Motor neuron (in vitro differentiated cells): ENCODE results near the gene DPY19L1. TPM values are rescaled to one million over a fixed set of nuclear protein-coding genes. Genes with fewer than 3 reads are reported as not detected.
"Not testable (repeated sequence)": the region's sequence is repeated elsewhere in the genome, so short reads cannot be mapped to it uniquely, and the experiment has no call there.

Source experiments
- ATAC-seq, 8 experiments: fragments of 200-7000 bp; cut with Tn5 transposase; replicated peaks in 6 of 8; 2 replicates each; pipeline ENCODE4 v1.8.0; 2021; ENCODE audit warnings: mild to moderate bottlenecking in 8 of 8, moderate library complexity in 8 of 8
- H3K27ac ChIP-seq, 2 donors: fragments of 250-450 bp; sonication (Bioruptor Pico); 2 replicates each; pipeline ENCODE4 v1.9.0; 2021; ENCODE audit warnings: antibody characterized with exemption in 2 of 2, mild to moderate bottlenecking in 2 of 2, moderate library complexity in 1 of 2
- H3K4me1 ChIP-seq, 2 donors: fragments of 250-450 bp; sonication (Bioruptor Pico); replicated peaks in 1 of 2; 2 replicates each; pipeline ENCODE4 v1.6.1; 2021; ENCODE audit warnings: antibody characterized with exemption in 2 of 2, mild to moderate bottlenecking in 2 of 2, moderate library complexity in 1 of 2
- H3K4me3 ChIP-seq, 5 donors: fragments of 250-450 bp; sonication (Bioruptor Pico); 2 replicates each; pipeline ENCODE4 v1.9.0; 2021; ENCODE audit warnings: antibody characterized with exemption in 5 of 5, mild to moderate bottlenecking in 5 of 5, moderate library complexity in 4 of 5
- WGBS, 10 experiments: fragments of 450-650 bp; shearing (Covaris generic); methylation state at CpG; one replicate each; pipeline ENCODE4 v1.0.0; 2022; 5-methylcytosine and 5-hydroxymethylcytosine counted together
- in situ Hi-C, 9 experiments: fragments of 400-800 bp; cut with MboI; loops; one replicate each; pipeline ENCODE4 v1.15.0; 2021; ENCODE audit warnings: low sequenced_read_pairs in 9 of 9, low pct_unique_long_range_greater_than_20kb in 2 of 9; ENCODE audit not compliant: unreplicated experiment in 9 of 9
- total RNA-seq, 8 experiments: library from RNA; unstranded; fragments of 300-600 nt; gene quantifications; 2 replicates each; pipeline versions ENCODE4 v1.2.3 to v1.2.4, GENCODE V29; 2022

Gene DPY19L1
- total RNA-seq: 10 to 100 TPM in 5 of 8 experiments, 1 to 10 TPM in 3; 7.6 to 50.2 (median 23.1) TPM

DNA sequence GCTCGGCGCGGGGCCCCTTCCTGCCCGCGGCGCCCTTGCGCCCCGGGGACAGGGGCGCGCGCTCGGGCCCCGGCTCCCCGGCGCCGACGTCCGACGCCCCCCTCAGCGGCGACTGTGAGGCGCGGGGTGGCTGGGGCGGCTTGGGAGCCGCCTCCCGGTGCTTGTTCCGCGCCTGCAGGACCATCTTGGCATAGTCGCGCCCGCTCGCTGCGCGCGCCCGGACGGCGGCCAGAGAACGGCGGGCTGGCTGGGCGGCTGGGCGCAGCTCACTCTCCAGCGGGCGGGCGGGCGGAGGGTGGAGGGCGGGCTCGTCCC is at the start of gene DPY19L1:
Gene DPY19L1, minus strand, starts transcription at position 275 of the 315 bp plus-strand sequence. Its CDS starts 91 bp downstream, at position 184.
- peak within 1 kb of the TSS; percentile 63 to 90 (median 75) for H3K4me3 ChIP-seq
- peaks cover 2 to 7% of the 10 kb centered on the region in 2 donors for H3K4me1 ChIP-seq
- WGBS, 10 experiments: no CpG with 5 or more reads among the region's 48 CpGs
- in situ Hi-C loops: no loop called here
- H3K27ac ChIP-seq: peak within 1 kb of the TSS; percentile 54 to 77
- no peak for ATAC-seq

DNA sequence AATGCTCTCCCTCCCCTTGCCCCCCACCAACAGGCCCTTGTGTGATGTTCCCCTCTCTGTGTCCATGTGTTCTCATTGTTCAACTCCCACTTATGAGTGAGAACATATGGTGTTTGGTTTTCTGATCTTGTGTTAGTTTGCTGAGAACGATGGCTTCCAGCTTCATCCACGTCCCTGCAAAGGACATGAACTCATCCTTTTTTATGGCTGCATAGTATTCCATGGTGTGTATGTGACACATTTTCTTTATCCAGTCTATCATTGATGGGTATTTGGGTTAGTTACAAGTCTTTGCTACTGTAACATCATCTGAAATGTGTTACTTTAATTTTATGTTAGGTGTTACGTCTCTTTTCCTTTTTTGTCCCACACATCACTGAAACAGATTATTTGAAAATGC is 42.2 kb upstream of the DPY19L1 start:
- in situ Hi-C loops, H3K27ac ChIP-seq, H3K4me1 ChIP-seq, H3K4me3 ChIP-seq, ATAC-seq: not testable (repeated sequence)
- 20 to 100% (median 73%) methylated on average over 1 to 3 of the region's 3 CpGs; no CpG with 5 or more reads in 3 of the 10 experiments for WGBS, 10 experiments

DNA sequence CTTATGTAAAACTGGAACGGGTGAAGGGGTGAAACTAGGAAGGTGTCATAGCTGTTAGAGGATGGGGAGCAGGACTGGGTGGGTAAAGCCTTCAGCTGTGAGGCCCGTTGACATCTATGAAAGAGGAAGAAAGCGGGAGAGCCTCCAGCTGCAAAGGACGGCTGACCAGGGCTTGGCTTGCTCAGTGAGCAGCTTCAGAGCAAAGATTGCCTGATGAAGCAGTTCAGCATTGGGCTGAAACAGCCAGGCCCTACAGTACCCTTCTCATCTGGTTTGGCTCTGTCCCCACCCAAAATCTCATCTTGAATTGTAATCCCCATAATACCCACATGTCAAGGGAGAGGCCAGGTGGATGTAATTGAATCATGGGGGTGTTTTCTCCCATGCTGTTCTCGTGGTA is 36.7 kb upstream of the DPY19L1 start:
- H3K4me3 ChIP-seq, H3K27ac ChIP-seq, H3K4me1 ChIP-seq: not testable (repeated sequence)
- in situ Hi-C loops: loop anchor here in 2 of 9 experiments (25.0 kb wide), 2 partner anchors 113 to 438 kb away; no protein-coding TSS in a partner anchor
- WGBS, 10 experiments: 80% methylated on average over 2 of the region's 5 CpGs; no CpG with 5 or more reads in 9 of the 10 experiments
- ATAC-seq: peak in 3 of 8 experiments; percentile 19 to 40 (median 34)

DNA sequence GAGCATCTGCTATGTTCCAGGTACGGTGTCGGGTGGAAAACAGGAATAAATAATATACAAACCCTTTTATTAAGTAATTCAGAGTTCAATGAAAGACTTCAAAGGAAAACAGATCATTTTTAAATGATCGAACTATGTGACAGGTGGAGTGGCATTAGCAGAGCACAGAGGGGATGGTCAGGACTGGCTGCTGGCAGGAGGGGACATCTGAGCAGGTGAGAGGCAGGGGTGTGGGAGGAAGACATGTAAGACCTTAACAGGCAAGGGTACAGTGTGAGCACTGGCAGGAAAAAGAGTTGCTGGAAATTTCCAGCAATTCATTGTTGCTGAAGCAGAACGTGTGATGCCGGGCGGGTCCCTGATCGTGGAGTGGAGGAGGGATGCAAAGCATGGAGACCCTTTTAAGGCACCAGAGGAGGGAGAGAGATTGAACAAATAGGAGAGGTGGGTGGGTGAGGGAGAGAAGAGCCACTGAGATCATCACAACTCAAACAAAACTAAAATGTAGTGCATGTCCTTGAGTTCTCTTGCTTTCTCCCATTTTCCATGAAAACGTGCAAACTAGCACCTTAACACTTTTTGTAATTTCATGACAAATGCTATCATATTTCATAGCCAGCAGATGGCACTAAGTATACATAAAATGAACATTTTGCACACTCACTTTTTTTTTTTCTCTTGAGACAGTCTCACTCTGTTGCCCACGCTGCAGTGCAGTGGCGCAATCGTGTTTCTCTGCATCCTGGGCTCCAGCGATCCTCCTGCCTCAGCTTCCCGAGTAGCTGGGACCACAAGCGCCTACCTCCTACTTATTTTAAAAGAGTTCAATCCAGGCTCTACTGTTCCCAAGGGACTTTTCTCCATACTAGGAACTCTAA is 35.9 kb upstream of the DPY19L1 start:
- peak; percentile 23 to 55 (median 42) for ATAC-seq

DNA sequence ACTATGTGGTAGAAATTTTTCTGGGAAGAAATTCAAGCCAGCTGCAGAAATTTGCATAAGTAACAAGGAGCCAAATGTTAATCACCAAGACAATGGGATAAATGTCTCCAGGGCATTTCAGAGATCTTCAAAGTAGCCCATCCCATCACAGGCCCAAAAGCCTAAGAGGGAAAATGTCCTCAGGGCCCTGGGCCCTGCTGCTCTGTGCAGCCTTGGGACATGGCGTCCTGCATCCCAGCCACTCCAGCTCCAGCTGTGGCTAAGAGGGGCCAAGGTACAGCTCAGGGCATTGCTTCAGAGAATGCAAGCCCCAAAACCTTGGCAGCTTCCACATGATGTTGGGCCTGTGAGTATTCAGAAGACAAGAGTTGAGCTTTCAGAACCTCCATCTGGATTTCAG is 31.8 kb upstream of the DPY19L1 start:
- WGBS, 10 experiments: no CpG with 5 or more reads among the region's 1 CpG
- H3K27ac ChIP-seq, H3K4me3 ChIP-seq, H3K4me1 ChIP-seq: not testable (repeated sequence)
- in situ Hi-C loops: loop anchor here in 2 of 9 experiments (25.0 kb wide), 2 partner anchors 118 to 443 kb away; no protein-coding TSS in a partner anchor
- ATAC-seq: peak in 3 of 8 experiments; percentile 67 to 81 (median 68)

More for the DNA sequence above, 35.9 kb upstream of the DPY19L1 start:
- not testable (repeated sequence) for H3K4me1 ChIP-seq, H3K4me3 ChIP-seq, H3K27ac ChIP-seq
- in situ Hi-C loops: loop anchor here in 2 of 9 experiments (25.0 kb wide), 2 partner anchors 114 to 439 kb away; no protein-coding TSS in a partner anchor
- 20 to 67% (median 58%) methylated on average over 1 to 9 of the region's 14 CpGs; no CpG with 5 or more reads in 3 of the 10 experiments for WGBS, 10 experiments

- in situ Hi-C loops: loop anchor here in 2 of 9 experiments (25.0 kb wide), 2 partner anchors 122 to 447 kb away; no protein-coding TSS in a partner anchor
- H3K4me3 ChIP-seq, H3K27ac ChIP-seq, H3K4me1 ChIP-seq, ATAC-seq: not testable (repeated sequence)
- 0 to 100% (median 100%) methylated on average over 1 of the region's 2 CpGs; no CpG with 5 or more reads in 6 of the 10 experiments for WGBS, 10 experiments
Observed at GRCh38 chr7:35065382-35065781, 28.1 kb upstream of the DPY19L1 start.

GRCh38 chr7:35058571-35058970 is 21.3 kb upstream of the DPY19L1 start:
- 80 to 100% (median 86%) methylated on average over 1 of the region's 3 CpGs; no CpG with 5 or more reads in 7 of the 10 experiments for whole genome bisulfite sequencing, 10 experiments
- not testable (repeated sequence) for H3K27ac ChIP-seq, H3K4me3 ChIP-seq, H3K4me1 ChIP-seq, ATAC-seq
- in situ Hi-C loops: loop anchor here in 2 of 9 experiments (25.0 kb wide), 2 partner anchors 129 to 454 kb away; no protein-coding TSS in a partner anchor

GRCh38 chr7:35057505-35058451 is 20.5 kb upstream of the DPY19L1 start:
- not testable (repeated sequence) for H3K4me3 ChIP-seq, H3K4me1 ChIP-seq, ATAC-seq, H3K27ac ChIP-seq
- 60 to 100% (median 80%) methylated on average over 1 to 7 of the region's 11 CpGs; no CpG with 5 or more reads in 5 of the 10 experiments for WGBS, 10 experiments
- in situ Hi-C loops: loop anchor here in 2 of 9 experiments (25.0 kb wide), 2 partner anchors 130 to 455 kb away; no protein-coding TSS in a partner anchor

- WGBS, 10 experiments: 30 to 100% (median 60%) methylated on average over 1 to 2 of the region's 2 CpGs; no CpG with 5 or more reads in 3 of the 10 experiments
- H3K27ac ChIP-seq, H3K4me3 ChIP-seq, H3K4me1 ChIP-seq, ATAC-seq: not testable (repeated sequence)
- in situ Hi-C loops: loop anchor here in 2 of 9 experiments (25.0 kb wide), 2 partner anchors 132 to 457 kb away; no protein-coding TSS in a partner anchor
Observed at GRCh38 chr7:35055733-35056132, 18.4 kb upstream of the DPY19L1 start.

- WGBS, 10 experiments: 7 to 83% (median 42%) methylated on average over 1 to 3 of the region's 4 CpGs; no CpG with 5 or more reads in 5 of the 10 experiments
Observed at GRCh38 chr7:35053488-35054175, 16.3 kb upstream of the DPY19L1 start.

GRCh38 chr7:35048390-35048789 is 11.1 kb upstream of the DPY19L1 start:
- ATAC-seq, H3K27ac ChIP-seq, H3K4me3 ChIP-seq, H3K4me1 ChIP-seq, in situ Hi-C loops: not testable (repeated sequence)
- WGBS, 10 experiments: 82 to 100% (median 94%) methylated on average over 1 to 2 of the region's 2 CpGs; no CpG with 5 or more reads in 7 of the 10 experiments

More at GRCh38 chr7:35053488-35054175, 16.3 kb upstream of the DPY19L1 start:
- ATAC-seq: peak in 1 of 8 experiments; percentile 69
- H3K4me3 ChIP-seq, H3K4me1 ChIP-seq, H3K27ac ChIP-seq: not testable (repeated sequence)
- in situ Hi-C loops: loop anchor here in 2 of 9 experiments (25.0 kb wide), 2 partner anchors 134 to 459 kb away; no protein-coding TSS in a partner anchor

GRCh38 chr7:35047912-35048305 is 10.6 kb upstream of the DPY19L1 start:
- H3K4me1 ChIP-seq, H3K27ac ChIP-seq, H3K4me3 ChIP-seq, in situ Hi-C loops: not testable (repeated sequence)
- WGBS, 10 experiments: 0 to 94% (median 79%) methylated on average over 1 to 2 of the region's 2 CpGs; no CpG with 5 or more reads in 5 of the 10 experiments
- peak in 3 of 8 experiments; percentile 34 to 97 (median 77) for ATAC-seq
